ENCODE data around the gene ATAD3B.
"Not testable (repeated sequence)": the region's sequence is repeated elsewhere in the genome, so short reads cannot be mapped to it uniquely, and the experiment has no call there.

The ATAD3B gene

DNA sequence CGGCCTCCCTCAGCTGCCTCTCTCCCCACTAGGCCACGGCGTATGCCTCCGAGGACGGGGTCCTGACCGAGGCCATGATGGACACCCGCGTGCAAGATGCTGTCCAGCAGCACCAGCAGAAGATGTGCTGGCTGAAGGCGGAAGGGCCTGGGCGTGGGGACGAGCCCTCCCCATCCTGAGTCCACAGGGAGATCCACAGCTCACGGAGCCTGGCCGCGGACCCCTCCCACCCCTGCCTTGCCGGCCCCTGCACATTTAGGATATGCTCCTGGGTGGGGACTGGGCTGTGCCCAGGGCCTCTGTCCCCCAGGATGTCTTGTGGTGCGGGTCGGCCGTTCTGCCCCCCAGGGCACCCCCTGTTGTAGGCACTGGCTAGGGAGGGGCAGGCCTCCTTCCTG, 62.3 kb downstream of the ATAD3B start:
- H3K4me3 ChIP-seq (ENCODE audit: low read length); H2AK5ac ChIP-seq (ENCODE audit: low read length); H3K79me1 ChIP-seq (ENCODE audit: low read length); H3K18ac ChIP-seq (ENCODE audit: low read length); H2BK120ac ChIP-seq (ENCODE audit: low read depth, low read length); H3K79me2 ChIP-seq (ENCODE audit: control insufficient read depth, insufficient read depth, low read length); H3K27ac ChIP-seq (ENCODE audit: low read depth, low read length); H3K23ac ChIP-seq (ENCODE audit: low read length); H4K5ac ChIP-seq (ENCODE audit: low read length); H3K4me2 ChIP-seq (ENCODE audit: low read length); H4K8ac ChIP-seq (ENCODE audit: low read depth, low read length); H3K36me3 ChIP-seq (ENCODE audit: control insufficient read depth, insufficient read depth, low read length); DNase-seq; H2BK15ac ChIP-seq (replicated peaks; ENCODE audit: low read depth); H3K9ac ChIP-seq (ENCODE audit: low read length); H2BK5ac ChIP-seq (ENCODE audit: low read length); H3K27me3 ChIP-seq (ENCODE audit: insufficient read depth, low read length, poor library complexity); H3K56ac ChIP-seq (ENCODE audit: low read length); H3K4ac ChIP-seq (ENCODE audit: low read depth, low read length); H3K4me1 ChIP-seq (ENCODE audit: control insufficient read depth, low read depth, low read length): not testable (repeated sequence)
- no CpG with 5 or more reads among the region's 18 CpGs for WGBS (ENCODE audit: extremely low coverage, insufficient coverage, low lambda C conversion rate)

DNA sequence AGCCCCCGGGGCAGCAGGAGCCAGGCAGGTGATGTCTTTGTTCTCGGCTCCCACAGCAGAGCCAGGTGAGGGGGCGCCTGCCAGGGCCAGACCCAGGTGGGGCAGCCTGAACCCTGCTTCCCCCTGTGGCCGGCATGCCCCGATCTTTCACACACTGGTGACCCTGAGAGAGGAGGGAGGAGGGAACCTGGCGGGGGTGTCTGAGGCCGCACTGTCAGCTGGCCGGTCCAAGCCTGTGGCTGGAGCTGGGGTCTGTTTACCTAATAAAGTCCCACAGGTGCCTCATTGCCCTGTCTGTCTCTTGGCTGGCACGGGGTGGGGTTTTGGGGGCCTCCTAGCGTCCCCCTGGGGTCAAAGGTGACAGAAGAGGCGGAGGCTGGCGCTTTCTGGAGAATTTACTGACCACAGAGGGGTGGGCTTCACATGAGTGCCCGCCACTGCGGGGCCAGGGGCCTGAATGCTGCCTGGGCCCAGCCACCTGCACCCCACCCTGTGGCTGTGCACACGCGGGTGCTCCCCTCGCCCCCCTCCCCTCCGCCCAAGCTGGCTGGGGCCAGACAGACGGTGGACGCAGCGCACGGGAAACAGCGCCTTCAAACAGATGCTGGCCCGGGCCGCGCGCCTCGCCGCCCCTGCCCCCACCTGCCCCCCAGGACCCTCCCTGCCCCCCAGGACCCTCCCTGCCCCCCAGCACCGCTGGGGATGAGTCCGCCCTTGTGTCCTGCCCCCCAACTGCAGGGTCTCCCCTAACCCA, 63.0 kb downstream of the ATAD3B start:
- H4K5ac ChIP-seq (ENCODE audit: low read length): no peak overlapping the region
- H2BK5ac ChIP-seq (ENCODE audit: low read length): no peak overlapping the region
- H4K8ac ChIP-seq (ENCODE audit: low read depth, low read length): no peak overlapping the region
- H3K27me3 ChIP-seq (ENCODE audit: insufficient read depth, low read length, poor library complexity): no peaks in the 10 kb centered on the region
- H3K36me3 ChIP-seq (ENCODE audit: control insufficient read depth, insufficient read depth, low read length): no peaks in the 10 kb centered on the region
- H3K4ac ChIP-seq (ENCODE audit: low read depth, low read length): no peak overlapping the region
- H2BK120ac ChIP-seq (ENCODE audit: low read depth, low read length): no peak overlapping the region
- no peak overlapping the region for H3K4me3 ChIP-seq (ENCODE audit: low read length)
- no peak overlapping the region for H3K23ac ChIP-seq (ENCODE audit: low read length)
- H2AK5ac ChIP-seq (ENCODE audit: low read length): no peak overlapping the region
- no peak overlapping the region for H3K9ac ChIP-seq (ENCODE audit: low read length)
- H2BK15ac ChIP-seq (replicated peaks; ENCODE audit: low read depth): no peak overlapping the region
- no peak overlapping the region for H3K18ac ChIP-seq (ENCODE audit: low read length)
- H3K56ac ChIP-seq (ENCODE audit: low read length): no peak overlapping the region
- H3K79me2 ChIP-seq (ENCODE audit: control insufficient read depth, insufficient read depth, low read length): no peaks in the 10 kb centered on the region
- H3K79me1 ChIP-seq (ENCODE audit: low read length): no peaks in the 10 kb centered on the region
- no CpG with 5 or more reads among the region's 31 CpGs for WGBS (ENCODE audit: extremely low coverage, insufficient coverage, low lambda C conversion rate)
- H3K4me1 ChIP-seq (ENCODE audit: control insufficient read depth, low read depth, low read length): no peaks in the 10 kb centered on the region
- no peak overlapping the region for H3K4me2 ChIP-seq (ENCODE audit: low read length)
- no peak overlapping the region for H3K27ac ChIP-seq (ENCODE audit: low read depth, low read length)
- no peak for DNase-seq

DNA sequence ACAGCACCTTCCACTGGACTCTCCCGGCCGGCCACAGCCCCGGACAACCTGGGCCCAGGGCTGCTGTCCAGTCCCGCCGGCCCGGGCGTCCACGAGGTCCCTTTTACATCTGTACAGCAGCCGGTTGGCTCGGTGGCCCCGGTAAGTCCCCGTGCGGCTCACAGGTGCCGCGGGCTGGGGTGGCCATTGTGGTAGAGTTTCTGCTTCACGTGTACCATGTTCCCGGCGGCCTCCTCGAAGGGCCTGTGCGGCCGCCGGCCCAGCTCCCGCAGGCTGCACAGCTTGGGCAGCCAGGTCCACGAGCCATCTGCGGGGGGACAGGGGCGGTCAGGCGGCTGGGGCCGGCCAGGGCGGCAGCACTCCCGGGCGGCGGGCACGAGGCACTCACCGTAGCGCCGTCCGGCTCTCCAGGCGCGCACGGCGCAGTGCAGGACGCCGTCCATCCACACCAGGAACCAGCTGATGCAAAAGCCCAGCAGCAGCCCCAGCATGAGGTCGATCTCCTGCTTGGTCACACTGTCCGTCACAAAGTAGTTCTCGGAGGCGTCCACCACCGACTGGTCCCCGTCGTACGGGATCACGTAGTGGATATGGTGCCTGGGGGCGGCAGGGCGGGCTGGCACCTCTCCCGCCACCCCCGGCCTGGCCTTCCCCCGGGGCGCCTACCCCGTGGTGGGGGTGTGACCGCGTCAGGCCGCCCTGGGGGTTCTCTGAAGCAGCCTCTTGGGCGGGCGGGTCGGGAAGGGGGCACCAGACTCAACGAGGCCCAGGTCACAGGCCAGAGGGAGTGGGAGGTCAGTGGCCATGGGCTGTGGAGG, 63.8 kb downstream of the ATAD3B start:
- Histone ChIP-seq H3K4me1 (ENCODE audit: control insufficient read depth, low read depth, low read length) (no peaks in the 10 kb centered on the region), H3K18ac (ENCODE audit: low read length) (no peak overlapping the region), H3K4ac (ENCODE audit: low read depth, low read length) (no peak overlapping the region), H2AK5ac (ENCODE audit: low read length) (no peak overlapping the region), H4K8ac (ENCODE audit: low read depth, low read length) (no peak overlapping the region), H3K23ac (ENCODE audit: low read length) (no peak overlapping the region), H2BK120ac (ENCODE audit: low read depth, low read length) (no peak overlapping the region), H3K27me3 (ENCODE audit: insufficient read depth, low read length, poor library complexity) (no peaks in the 10 kb centered on the region), H2BK15ac (replicated peaks; ENCODE audit: low read depth) (no peak overlapping the region), H3K27ac (ENCODE audit: low read depth, low read length) (no peak overlapping the region), H3K56ac (ENCODE audit: low read length) (no peak overlapping the region), H3K4me2 (ENCODE audit: low read length) (no peak overlapping the region), H3K79me1 (ENCODE audit: low read length) (no peaks in the 10 kb centered on the region), H3K4me3 (ENCODE audit: low read length) (no peak overlapping the region), H3K36me3 (ENCODE audit: control insufficient read depth, insufficient read depth, low read length) (no peaks in the 10 kb centered on the region), H3K9ac (ENCODE audit: low read length) (no peak overlapping the region), H3K79me2 (ENCODE audit: control insufficient read depth, insufficient read depth, low read length) (no peaks in the 10 kb centered on the region), H4K5ac (ENCODE audit: low read length) (no peak overlapping the region), H2BK5ac (ENCODE audit: low read length) (no peak overlapping the region)
- DNase-seq: no peak
- whole genome bisulfite sequencing (ENCODE audit: extremely low coverage, insufficient coverage, low lambda C conversion rate): no CpG with 5 or more reads among the region's 66 CpGs

DNA sequence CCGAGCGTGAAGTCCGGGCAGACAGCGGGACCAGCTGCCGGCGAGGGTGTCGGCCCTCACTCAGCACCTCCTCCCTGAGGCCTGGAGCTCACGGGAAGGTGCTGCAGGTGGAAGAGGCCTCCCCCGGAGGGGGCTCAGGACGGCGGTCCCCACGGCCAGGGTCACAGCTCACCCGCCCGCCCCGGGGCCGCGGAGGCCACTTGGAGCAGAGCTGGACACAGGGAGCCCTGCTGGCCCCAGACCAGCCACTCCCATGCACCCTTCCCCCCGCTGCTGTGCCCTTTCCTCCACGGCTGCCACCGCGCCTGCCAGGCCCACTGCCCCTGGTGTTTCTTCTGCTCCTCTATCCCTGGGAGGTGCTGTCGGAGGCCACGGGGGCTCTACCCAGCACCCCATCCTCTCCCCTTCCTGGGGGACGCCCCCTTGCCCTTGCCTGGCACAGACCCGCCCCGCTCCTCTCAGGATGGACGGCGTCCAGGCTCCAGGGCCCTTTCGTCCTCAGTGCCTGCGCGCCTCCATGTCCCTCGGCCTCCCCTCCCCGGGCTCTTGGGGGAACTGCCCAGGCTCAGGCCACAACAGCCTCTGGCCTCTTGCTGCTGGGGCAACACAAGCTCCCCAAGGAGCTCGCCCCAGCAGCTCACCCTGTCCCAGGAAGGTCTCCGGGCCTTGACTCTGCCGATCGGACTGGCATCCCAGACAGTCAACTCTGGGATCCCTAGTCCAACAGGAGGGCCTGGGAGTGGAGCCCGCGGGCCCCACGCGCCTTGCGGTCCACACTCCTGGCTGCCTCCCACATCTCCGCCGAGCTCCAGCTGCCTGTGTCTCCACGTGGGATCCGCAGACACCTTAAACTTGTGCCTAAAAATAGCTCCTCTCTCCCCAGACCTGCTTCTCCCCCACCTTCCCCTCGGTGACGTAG, 64.7 kb downstream of the ATAD3B start:
- Histone ChIP-seq H3K36me3 (ENCODE audit: control insufficient read depth, insufficient read depth, low read length) (no peaks in the 10 kb centered on the region), H3K4ac (ENCODE audit: low read depth, low read length) (no peak overlapping the region), H3K4me2 (ENCODE audit: low read length) (no peak overlapping the region), H3K56ac (ENCODE audit: low read length) (no peak overlapping the region), H2BK5ac (ENCODE audit: low read length) (no peak overlapping the region), H2BK120ac (ENCODE audit: low read depth, low read length) (no peak overlapping the region), H4K8ac (ENCODE audit: low read depth, low read length) (no peak overlapping the region), H4K5ac (ENCODE audit: low read length) (no peak overlapping the region), H3K9ac (ENCODE audit: low read length) (no peak overlapping the region), H3K79me2 (ENCODE audit: control insufficient read depth, insufficient read depth, low read length) (no peaks in the 10 kb centered on the region), H3K27me3 (ENCODE audit: insufficient read depth, low read length, poor library complexity) (no peaks in the 10 kb centered on the region), H3K4me3 (ENCODE audit: low read length) (no peak overlapping the region), H2BK15ac (replicated peaks; ENCODE audit: low read depth) (no peak overlapping the region), H3K27ac (ENCODE audit: low read depth, low read length) (no peak overlapping the region), H3K79me1 (ENCODE audit: low read length) (no peaks in the 10 kb centered on the region), H3K4me1 (ENCODE audit: control insufficient read depth, low read depth, low read length) (no peaks in the 10 kb centered on the region), H3K23ac (ENCODE audit: low read length) (no peak overlapping the region), H3K18ac (ENCODE audit: low read length) (no peak overlapping the region), H2AK5ac (ENCODE audit: low read length) (no peak overlapping the region)
- no peak for DNase-seq
- WGBS (ENCODE audit: extremely low coverage, insufficient coverage, low lambda C conversion rate): no CpG with 5 or more reads among the region's 48 CpGs

GRCh38 chr1:1536938-1537546, 65.5 kb downstream of the ATAD3B start:
- Histone ChIP-seq H3K23ac (ENCODE audit: low read length) (no peak overlapping the region), H4K5ac (ENCODE audit: low read length) (no peak overlapping the region), H2AK5ac (ENCODE audit: low read length) (no peak overlapping the region), H3K79me2 (ENCODE audit: control insufficient read depth, insufficient read depth, low read length) (no peaks in the 10 kb centered on the region), H4K8ac (ENCODE audit: low read depth, low read length) (no peak overlapping the region), H3K79me1 (ENCODE audit: low read length) (no peaks in the 10 kb centered on the region), H3K4me1 (ENCODE audit: control insufficient read depth, low read depth, low read length) (no peaks in the 10 kb centered on the region), H3K18ac (ENCODE audit: low read length) (no peak overlapping the region), H3K56ac (ENCODE audit: low read length) (no peak overlapping the region), H3K9ac (ENCODE audit: low read length) (no peak overlapping the region), H3K4me3 (ENCODE audit: low read length) (no peak overlapping the region), H3K4me2 (ENCODE audit: low read length) (no peak overlapping the region), H2BK120ac (ENCODE audit: low read depth, low read length) (no peak overlapping the region), H3K36me3 (ENCODE audit: control insufficient read depth, insufficient read depth, low read length) (no peaks in the 10 kb centered on the region), H3K4ac (ENCODE audit: low read depth, low read length) (no peak overlapping the region), H2BK15ac (replicated peaks; ENCODE audit: low read depth) (no peak overlapping the region), H3K27ac (ENCODE audit: low read depth, low read length) (no peak overlapping the region), H2BK5ac (ENCODE audit: low read length) (no peak overlapping the region), H3K27me3 (ENCODE audit: insufficient read depth, low read length, poor library complexity) (no peaks in the 10 kb centered on the region)
- no CpG with 5 or more reads among the region's 15 CpGs for WGBS (ENCODE audit: extremely low coverage, insufficient coverage, low lambda C conversion rate)
- no peak for DNase-seq

All from mesendoderm (in vitro differentiated cells).